GM21515 (cell line): Measurements from ENCODE around the gene BDNF.
"Not testable (repeated sequence)": the region's sequence is repeated elsewhere in the genome, so short reads cannot be mapped to it uniquely, and the experiment has no call there.

ENCODE experiments used
- ATAC-seq: cut with Tn5 transposase; IDR thresholded peaks from one replicate; pipeline ENCODE4 v1.9.1; 2021; ENCODE audit not compliant: unreplicated experiment

BDNF gene

GRCh38 chr11:27672836-27673464, 27.3 kb downstream of the BDNF start:
- ATAC-seq: no peak

GRCh38 chr11:27665508-27666101, 34.6 kb downstream of the BDNF start:
- not testable (repeated sequence) for ATAC-seq

- no peak for ATAC-seq
Observed at GRCh38 chr11:27663326-27663725, 36.9 kb downstream of the BDNF start.

- no peak for ATAC-seq
Observed at GRCh38 chr11:27660171-27660570, 40.1 kb downstream of the BDNF start.

GRCh38 chr11:27658535-27659236, 41.6 kb downstream of the BDNF start:
- no peak for ATAC-seq

GRCh38 chr11:27656806-27657483, 43.3 kb downstream of the BDNF start:
- no peak for ATAC-seq

- ATAC-seq: no peak
Observed at GRCh38 chr11:27656320-27656719, 43.9 kb downstream of the BDNF start.

- no peak for ATAC-seq
Observed at GRCh38 chr11:27653990-27654758, 46.1 kb downstream of the BDNF start.

GRCh38 chr11:27651711-27652110, 48.5 kb downstream of the BDNF start:
- no peak for ATAC-seq

GRCh38 chr11:27650988-27651387, 49.3 kb downstream of the BDNF start:
- no peak for ATAC-seq

- no peak for ATAC-seq
Observed at GRCh38 chr11:27649800-27650199, 50.5 kb downstream of the BDNF start.

- no peak for ATAC-seq
Observed at GRCh38 chr11:27648840-27649239, 51.4 kb downstream of the BDNF start.

- no peak for ATAC-seq
Observed at GRCh38 chr11:27646051-27646818, 54.0 kb downstream of the BDNF start.

- ATAC-seq: no peak
Observed at GRCh38 chr11:27642954-27643353, 57.3 kb downstream of the BDNF start.

GRCh38 chr11:27640954-27641353, 59.3 kb downstream of the BDNF start:
- no peak for ATAC-seq

- no peak for ATAC-seq
Observed at GRCh38 chr11:27635567-27636037, 64.7 kb downstream of the BDNF start.

- not testable (repeated sequence) for ATAC-seq
Observed at GRCh38 chr11:27634776-27635175, 65.5 kb downstream of the BDNF start.

GRCh38 chr11:27634282-27634681, 66.0 kb downstream of the BDNF start:
- not testable (repeated sequence) for ATAC-seq

- not testable (repeated sequence) for ATAC-seq
Observed at GRCh38 chr11:27629023-27629422, 71.2 kb downstream of the BDNF start.

GRCh38 chr11:27627979-27628378, 72.3 kb downstream of the BDNF start:
- ATAC-seq: no peak
